Measurements from ENCODE around the gene F8. TPM values are rescaled to one million over a fixed set of nuclear protein-coding genes. Genes with fewer than 3 reads are reported as not detected.

The F8 gene
- total and polyA plus RNA-seq, 9 of the 15 experiments (the other 6 are each of a cell fraction or from before 2014, with no cell fraction given), result 0.41 to 3.8 (median 0.91) TPM

DNA sequence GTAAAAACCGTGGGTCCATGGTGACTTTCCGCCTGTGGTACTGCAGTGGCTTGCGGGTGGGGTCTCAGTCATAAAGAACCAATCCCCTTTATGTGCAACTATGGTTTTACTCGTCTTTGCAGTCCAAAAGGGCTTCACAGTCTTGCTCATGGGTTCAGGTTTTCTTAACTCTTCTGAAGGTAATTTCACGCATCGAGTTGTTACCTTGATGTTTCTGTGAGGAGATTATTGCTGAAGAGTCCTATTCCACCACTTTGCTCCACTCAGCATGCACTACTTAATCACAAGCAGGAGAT is 41.5 kb downstream of the F8 start:
- Histone ChIP-seq H3K27ac (ENCODE audit: extremely low read depth, low read depth, low read length) (no peak overlapping the region), H3K4me2 (ENCODE audit: insufficient read depth, low read length) (peak overlapping the region; percentile 66), H3K9ac (ENCODE audit: insufficient read depth in 1 of 2, low read depth in 2 of 2, low read length in 2 of 2) (no peak overlapping the region), H3K79me2 (ENCODE audit: control insufficient read depth, insufficient read depth, low read length) (no peaks in the 10 kb centered on the region), H3K4me1 (replicated peaks in 1 of 2; ENCODE audit: control insufficient read depth in 2 of 2, insufficient read depth in 2 of 2, low read length in 2 of 2) (no peaks in the 10 kb centered on the region; a peak in 1 of 5 replicates), H3K36me3 (ENCODE audit: control insufficient read depth, insufficient read depth, low read length) (no peaks in the 10 kb centered on the region), H3K9me1 (ENCODE audit: control insufficient read depth, insufficient read depth, low read length) (no peaks in the 10 kb centered on the region), H3K27me3 (ENCODE audit: control insufficient read depth in 2 of 2, insufficient read depth in 2 of 2, low read length in 2 of 2) (no peaks in the 10 kb centered on the region), H3K9me3 (replicated peaks; ENCODE audit: control insufficient read depth, insufficient read depth, low read depth, low read length) (no peaks in the 10 kb centered on the region; the same call in 1 of the 2 replicates), H3K4me3 (no peak overlapping the region), H2AFZ (ENCODE audit: low read depth, low read length) (peak overlapping the region; percentile 87), H4K20me1 (replicated peaks; ENCODE audit: control insufficient read depth, insufficient read depth, low read length) (no peaks in the 10 kb centered on the region)
- no peak for FAIRE-seq
- BruUV-seq (replicated peaks), result no TSS peak
- TF ChIP-seq NBN (IDR thresholded peaks at IDR 0.05; ENCODE audit: low read depth) (no peak), TRIM28 (IDR thresholded peaks at IDR 0.05) (no peak)
- ChIA-PET CTCF (ENCODE audit: low intra/inter-chr PET ratio) (interaction anchor here (1.1 to 2.0 kb wide), 3 partner anchors 64 to 201 kb away, joined by 3 to 15 read pairs (median 3); no protein-coding TSS in a partner anchor), POLR2A (no interaction called here)
- DNase-seq (ENCODE audit: extremely low read depth in 1 of 4, low spot score in 3 of 4), result no peak
- in situ Hi-C loops (cut with MboI) (loop anchor here (5.0 kb wide), 2 partner anchors 76 to 841 kb away; no protein-coding TSS in a partner anchor), intact Hi-C loops (cut with micrococcal nuclease) (loop anchor here (1.0 to 10.0 kb wide), 6 partner anchors 62 to 840 kb away; no protein-coding TSS in a partner anchor)
- no peak; the same call in 2 of the 3 replicates for ATAC-seq
- 25% methylated on average over 6 of the region's 6 CpGs for WGBS (ENCODE audit: insufficient coverage, low coverage, missing lambda C conversion rate)

- peak; percentile 99 for ATAC-seq
- Histone ChIP-seq H3K4me2 (ENCODE audit: insufficient read depth, low read length) (peak overlapping the region; percentile 66), H4K20me1 (replicated peaks; ENCODE audit: control insufficient read depth, insufficient read depth, low read length) (no peaks in the 10 kb centered on the region), H3K9me3 (replicated peaks; ENCODE audit: control insufficient read depth, insufficient read depth, low read depth, low read length) (no peaks in the 10 kb centered on the region; the same call in 1 of the 2 replicates), H3K36me3 (ENCODE audit: control insufficient read depth, insufficient read depth, low read length) (no peaks in the 10 kb centered on the region), H3K4me1 (replicated peaks in 1 of 2; ENCODE audit: control insufficient read depth in 2 of 2, insufficient read depth in 2 of 2, low read length in 2 of 2) (no peaks in the 10 kb centered on the region; a peak in 1 of 5 replicates), H3K4me3 (peak overlapping the region; percentile 20; the same call in 1 of the 2 replicates), H3K79me2 (ENCODE audit: control insufficient read depth, insufficient read depth, low read length) (no peaks in the 10 kb centered on the region), H3K27ac (ENCODE audit: extremely low read depth, low read depth, low read length) (no peak overlapping the region; the same call in 2 of the 3 replicates), H3K27me3 (ENCODE audit: control insufficient read depth in 2 of 2, insufficient read depth in 2 of 2, low read length in 2 of 2) (no peaks in the 10 kb centered on the region), H2AFZ (ENCODE audit: low read depth, low read length) (peak overlapping the region; percentile 87), H3K9ac (ENCODE audit: insufficient read depth in 1 of 2, low read depth in 2 of 2, low read length in 2 of 2) (peak overlapping the region; percentile 29; a peak in 2 of 4 replicates), H3K9me1 (ENCODE audit: control insufficient read depth, insufficient read depth, low read length) (no peaks in the 10 kb centered on the region)
- no TSS peak for BruUV-seq (replicated peaks)
- 9% methylated on average over 11 of the region's 11 CpGs for WGBS (ENCODE audit: insufficient coverage, low coverage, missing lambda C conversion rate)
- FAIRE-seq, result peak; percentile 91
- intact Hi-C loops (cut with micrococcal nuclease), result loop anchor here (1.0 to 10.0 kb wide), 6 partner anchors 62 to 840 kb away; no protein-coding TSS in a partner anchor
- DNase-seq (ENCODE audit: extremely low read depth in 1 of 4, low spot score in 3 of 4), result peak; percentile 54 to 85 (median 60)
- CTCF ChIA-PET (ENCODE audit: low intra/inter-chr PET ratio), result interaction anchor here (0.6 to 2.0 kb wide), 5 partner anchors 63 to 602 kb away, joined by 3 to 15 read pairs (median 3); no protein-coding TSS in a partner anchor
- POLR2A ChIA-PET, result no interaction called here
- in situ Hi-C loops (cut with MboI), result loop anchor here (5.0 kb wide), 2 partner anchors 77 to 842 kb away; no protein-coding TSS in a partner anchor
- TF ChIP-seq TCF7L2 (IDR thresholded peaks at IDR 0.05; ENCODE audit: low read depth, low read length) (no peak), CC2D1A (IDR thresholded peaks at IDR 0.05) (peak; percentile 72; the same call in 1 of the 2 replicates), BHLHE40 (IDR thresholded peaks at IDR 0.05; ENCODE audit: low read length) (no peak), ETV1 (tag; conservative IDR thresholded peaks at IDR 0.05; ENCODE audit: low read depth) (0 out of 2 replicates have a peak, but pooled peaks have one; percentile 22), XRCC5 (IDR thresholded peaks at IDR 0.05; ENCODE audit: low read depth, low read length) (0 out of 2 replicates have a peak, but pooled peaks have one; percentile 34)
Measured at GRCh38 chrX:154980330-154981115, 42.0 kb downstream of the F8 start.

All from K562 (cell line).